NCI-H510A treated with DMSO at 0.1 percent for 48 hours (cell line): ENCODE measurements around the gene FTCD.

ENCODE experiments used
- DNase-seq: peaks from one replicate; lab custom pipeline; 2025; lab: John Stamatoyannopoulos, UW

FTCD gene

GRCh38 chr21:46124083-46124925, 31.1 kb downstream of the FTCD start:
- no peak for DNase-seq

GRCh38 chr21:46122758-46123683, 32.4 kb downstream of the FTCD start:
- DNase-seq = no peak

DNA sequence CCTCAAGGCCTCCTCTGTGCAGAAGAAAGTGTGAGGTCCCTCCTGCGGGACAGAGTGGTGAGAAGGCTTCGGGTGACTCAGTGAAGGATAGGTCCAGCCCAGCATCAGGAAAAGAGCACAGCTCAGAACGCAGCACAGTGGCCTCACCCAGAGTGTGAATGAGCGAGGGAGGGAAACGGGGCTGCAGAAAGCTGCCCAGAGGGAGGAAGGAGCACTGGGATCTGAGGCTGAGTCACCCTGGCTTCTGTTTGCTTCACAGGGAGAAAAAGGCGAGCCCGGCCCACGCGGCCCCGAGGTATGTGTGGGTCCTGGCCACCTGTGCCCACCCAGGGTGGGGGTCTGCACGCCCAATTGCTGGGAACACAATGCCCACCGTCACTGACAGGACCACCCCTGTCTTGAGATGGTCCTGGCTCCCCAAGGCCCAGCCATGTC, 33.1 kb downstream of the FTCD start:
- no peak for DNase-seq

DNA sequence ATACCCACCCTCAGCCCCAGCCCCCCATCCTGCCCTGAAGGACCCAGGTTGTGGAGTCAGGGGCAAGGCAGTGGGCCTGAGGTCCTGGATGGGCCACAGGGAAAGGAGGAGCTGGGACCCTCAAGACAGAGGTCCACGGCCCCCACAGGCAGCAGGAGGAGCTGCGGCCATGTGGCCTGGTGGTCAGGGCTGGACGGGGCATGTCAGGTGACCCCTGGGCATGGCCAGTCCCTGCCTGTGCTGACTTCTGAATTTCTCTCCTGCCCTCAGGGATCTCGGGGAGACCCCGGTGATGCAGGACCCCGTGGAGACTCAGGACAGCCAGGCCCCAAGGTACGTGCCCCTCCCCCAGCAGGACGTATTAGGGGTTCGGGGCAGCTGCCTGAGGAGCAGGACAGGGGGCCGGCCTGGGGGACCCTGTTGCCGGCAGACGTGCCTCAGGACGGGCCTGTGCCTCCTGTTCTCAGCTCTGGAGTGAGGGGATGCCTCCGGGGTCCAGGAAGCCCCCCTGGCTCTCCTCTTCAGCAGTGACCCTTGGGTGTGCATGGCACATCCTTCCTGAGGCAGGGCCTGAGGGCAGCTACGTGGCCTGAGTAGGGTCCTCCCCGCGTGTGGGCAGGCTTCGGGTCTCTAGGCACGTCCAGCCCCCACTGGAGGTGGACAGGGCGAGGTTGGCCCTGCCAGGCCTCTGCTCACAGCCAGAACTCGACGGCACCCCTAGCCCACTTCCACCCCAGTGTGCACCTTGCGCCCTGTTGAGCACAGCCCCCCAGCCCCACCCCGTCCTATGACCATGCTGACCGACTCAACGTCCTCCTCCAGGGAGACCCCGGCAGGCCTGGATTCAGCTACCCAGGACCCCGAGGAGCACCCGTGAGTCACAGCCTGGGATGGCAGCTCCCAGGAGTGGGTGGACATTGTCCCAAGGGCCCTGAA, 33.8 kb downstream of the FTCD start:
- no peak for DNase-seq

DNA sequence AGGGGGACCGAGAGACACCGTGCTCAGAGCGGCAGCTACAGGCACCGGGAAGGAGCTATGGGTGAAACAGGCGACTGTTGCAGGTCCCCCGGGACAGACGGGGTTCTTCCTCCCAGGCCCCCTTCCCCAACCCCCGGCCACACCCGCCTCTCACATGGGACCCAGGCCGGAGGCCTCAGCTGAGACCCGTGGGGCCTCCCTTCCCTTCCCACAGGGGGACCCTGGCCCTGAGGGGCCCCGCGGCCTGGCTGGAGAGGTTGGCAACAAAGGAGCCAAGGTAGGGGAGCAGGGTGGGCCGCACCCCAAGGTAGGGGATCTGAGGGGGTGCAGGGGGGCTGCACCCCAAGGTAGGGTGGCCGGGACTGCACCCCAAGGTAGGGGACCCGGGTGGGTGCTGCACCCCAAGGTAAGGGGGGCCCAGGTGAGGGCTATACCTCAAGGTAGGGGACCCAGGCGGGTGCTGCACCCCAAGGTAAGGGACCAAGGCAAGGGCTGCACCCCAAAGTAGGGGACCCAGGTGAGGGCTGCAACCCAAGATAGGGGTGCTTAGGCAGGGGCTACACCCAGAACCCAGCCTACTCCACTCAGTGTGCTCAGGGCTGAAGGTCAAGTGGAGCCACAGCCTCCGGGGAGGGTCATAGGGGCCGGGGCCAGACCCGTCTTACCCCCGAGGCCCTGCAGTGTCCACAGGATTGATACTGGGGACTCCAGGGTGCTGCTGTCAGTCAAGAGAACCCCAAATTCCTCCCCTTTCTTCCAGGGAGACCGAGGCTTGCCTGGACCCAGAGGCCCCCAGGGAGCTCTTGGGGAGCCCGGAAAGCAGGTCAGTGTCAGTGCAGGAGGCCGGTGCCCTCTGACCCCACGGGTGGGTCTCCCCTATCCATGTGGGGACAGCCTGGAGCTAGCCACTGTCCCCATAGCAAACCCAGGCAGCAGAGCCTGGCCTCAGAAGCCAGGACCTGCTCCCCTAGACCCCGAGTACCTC, 34.8 kb downstream of the FTCD start:
- DNase-seq = no peak

- DNase-seq = no peak
Observed at GRCh38 chr21:46119637-46120271, 35.6 kb downstream of the FTCD start.

GRCh38 chr21:46119144-46119636, 36.2 kb downstream of the FTCD start:
- no peak for DNase-seq

DNA sequence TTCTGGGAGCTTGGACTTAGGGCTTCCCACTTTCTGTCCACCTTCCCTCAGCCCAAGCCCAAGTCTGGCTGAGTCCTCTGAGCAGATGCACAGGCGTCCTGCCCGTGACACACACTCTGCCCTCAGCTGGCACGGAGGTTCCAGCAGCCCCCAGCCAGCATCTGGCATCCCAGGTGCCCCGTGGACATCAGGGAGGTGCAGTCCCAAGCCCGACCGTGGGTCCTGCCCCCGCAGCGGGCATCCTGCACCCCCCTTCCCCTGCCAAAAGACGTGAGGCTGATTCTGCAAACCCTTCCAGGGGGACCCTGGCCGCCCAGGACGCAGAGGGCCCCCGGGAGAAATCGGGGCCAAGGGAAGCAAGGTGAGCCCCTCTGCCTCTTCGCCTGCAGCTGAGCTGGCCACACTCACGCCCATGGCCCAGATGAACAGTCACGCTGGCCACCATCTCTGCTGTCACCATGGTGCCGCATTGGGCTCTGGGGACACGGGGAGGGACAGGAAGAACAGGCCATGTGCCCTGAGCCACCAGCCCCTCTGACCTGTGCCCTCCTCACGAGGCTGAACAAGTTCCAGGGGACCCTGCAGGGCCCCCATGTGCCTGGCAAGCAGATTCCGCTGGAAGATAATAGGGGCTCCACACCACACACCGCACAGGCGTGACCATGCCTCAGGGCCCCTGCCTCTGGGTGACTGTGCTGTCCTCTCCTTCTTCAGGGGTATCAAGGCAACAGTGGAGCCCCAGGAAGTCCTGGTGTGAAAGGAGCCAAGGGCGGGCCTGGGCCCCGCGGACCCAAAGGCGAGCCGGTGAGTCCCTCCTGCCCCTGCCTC, 36.8 kb downstream of the FTCD start:
- no peak for DNase-seq

- no peak for DNase-seq
Observed at GRCh38 chr21:46117586-46118315, 37.6 kb downstream of the FTCD start.

- no peak for DNase-seq
Observed at GRCh38 chr21:46116776-46117585, 38.4 kb downstream of the FTCD start.

DNA sequence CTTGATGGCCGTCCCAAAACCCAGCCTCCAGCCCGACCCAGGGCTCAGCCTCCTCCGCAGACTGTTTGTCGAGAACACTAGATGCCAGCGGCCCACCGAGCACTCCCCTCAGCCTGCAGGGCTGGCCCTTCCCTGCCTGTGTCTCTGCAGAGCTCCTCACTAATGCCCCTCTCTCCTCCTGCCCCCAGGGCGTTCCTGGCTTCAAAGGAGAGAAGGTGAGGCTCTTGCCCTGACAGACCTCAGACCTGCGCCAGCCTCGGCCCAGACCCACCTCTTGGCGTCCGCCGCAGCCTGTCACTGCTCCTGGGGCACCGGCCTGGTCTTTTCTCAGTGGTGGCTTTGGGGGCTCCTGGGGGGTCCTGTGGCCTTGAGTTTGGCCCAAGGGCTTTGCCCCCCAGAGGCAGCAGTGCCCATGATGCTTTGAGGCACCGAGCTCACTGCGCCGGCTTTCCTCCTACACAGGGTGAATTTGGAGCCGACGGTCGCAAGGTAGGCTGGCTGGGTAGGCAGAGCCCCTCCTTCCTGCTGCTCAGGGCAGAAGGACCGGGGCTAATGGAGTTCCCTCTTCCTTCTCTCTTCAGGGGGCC, 39.1 kb downstream of the FTCD start:
- no peak for DNase-seq

GRCh38 chr21:46115441-46116188, 39.8 kb downstream of the FTCD start:
- no peak for DNase-seq

DNA sequence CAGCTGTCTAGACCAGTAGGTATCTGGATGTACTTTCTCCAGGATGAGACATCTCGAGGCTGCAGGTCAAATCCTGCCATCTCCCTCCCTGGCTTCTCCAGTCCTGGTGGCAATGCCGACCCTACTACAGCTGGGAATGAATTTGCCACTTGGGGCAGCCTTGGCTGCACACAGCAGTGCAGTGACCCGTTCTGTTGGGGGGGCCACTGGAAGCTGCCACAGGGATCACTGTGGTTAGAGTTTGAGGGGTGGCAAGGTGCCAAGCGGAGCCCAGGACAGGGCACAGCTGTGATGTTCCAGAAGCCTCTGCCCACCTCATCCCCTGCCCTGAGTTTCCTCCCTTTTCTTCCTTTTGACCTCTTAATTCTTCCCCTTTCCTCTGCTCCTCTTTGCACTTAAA, 40.4 kb downstream of the FTCD start:
- no peak for DNase-seq

DNA sequence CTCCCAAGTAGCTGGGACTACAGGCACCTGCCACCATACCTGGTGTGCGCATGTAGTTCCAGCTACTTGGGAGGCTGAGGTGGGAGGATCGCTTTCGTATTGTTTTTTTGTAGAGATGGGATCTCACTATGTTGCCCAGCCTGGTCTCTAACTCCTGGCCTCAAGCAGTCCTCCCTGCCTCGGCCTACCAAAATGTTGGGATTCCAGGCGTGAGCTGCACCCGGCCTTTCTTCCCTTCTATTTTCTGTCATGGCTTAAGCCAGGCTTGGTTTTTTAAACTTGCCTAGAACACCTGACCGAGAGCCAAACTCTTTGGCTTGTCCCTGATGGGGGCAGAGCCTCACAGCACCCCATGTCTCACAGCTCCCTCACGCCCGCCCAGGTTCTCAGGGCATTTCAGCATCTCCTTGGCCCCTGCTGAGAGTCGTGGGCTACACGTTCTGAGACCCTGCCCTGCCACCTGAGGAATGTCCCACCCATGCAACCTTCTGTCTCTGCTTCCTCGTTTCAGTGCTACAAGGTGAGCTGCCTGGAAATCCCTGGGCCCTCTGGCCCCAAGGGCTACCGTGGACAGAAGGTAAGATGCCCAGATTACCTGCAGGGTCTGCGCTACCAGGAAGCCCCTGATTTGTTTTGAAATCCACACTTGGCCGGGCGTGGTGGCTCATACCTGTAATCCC, 41.7 kb downstream of the FTCD start:
- DNase-seq = no peak

DNA sequence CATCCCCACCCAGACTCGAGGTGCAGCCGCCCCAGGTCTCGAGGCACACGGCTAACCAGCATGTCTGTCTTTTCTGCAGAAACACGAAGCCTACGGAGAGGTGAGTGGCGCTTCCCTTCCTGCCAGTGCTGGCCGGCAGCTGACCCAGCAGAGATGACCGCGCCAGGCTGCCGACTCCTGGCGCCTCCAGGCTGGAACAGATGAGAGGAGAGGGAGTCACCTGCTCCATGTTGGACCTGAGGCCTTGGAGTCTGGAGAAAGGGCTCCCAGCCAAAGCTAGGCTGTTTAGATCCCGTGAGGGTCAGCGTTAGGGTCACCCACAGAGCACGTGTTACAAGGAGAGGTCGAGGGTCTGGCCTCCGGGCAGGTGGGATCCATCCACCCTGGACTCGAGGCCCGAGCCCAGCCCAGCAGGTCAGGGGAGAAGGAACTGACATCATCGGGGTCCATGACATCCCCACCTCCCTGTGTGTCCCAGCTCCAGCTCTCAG, 42.6 kb downstream of the FTCD start:
- DNase-seq = no peak
